ENCODE data around the gene DCC. TPM values are rescaled to one million over a fixed set of nuclear protein-coding genes. Genes with fewer than 3 reads are reported as not detected.

The DCC gene
- total RNA-seq, 1 donor from 2014 or later, result not detected

GRCh38 chr18:52670896-52671295, 330.9 kb downstream of the DCC start:
- no peak overlapping the region for H3K27ac Mint-ChIP-seq (ENCODE audit: unreplicated experiment)
- H3K27me3 Mint-ChIP-seq (ENCODE audit: low read depth), result no peaks in the 10 kb centered on the region
- TF ChIP-seq CTCF (IDR thresholded peaks at IDR 0.05), result peak; percentile 58
- DNase-seq (ENCODE audit: low spot score), result no peak
- no peaks in the 10 kb centered on the region for H3K36me3 Mint-ChIP-seq (ENCODE audit: low read depth)
- no peak overlapping the region for H3K4me3 Mint-ChIP-seq (ENCODE audit: unreplicated experiment)
- peaks cover 2% of the 10 kb centered on the region for H3K9me3 Mint-ChIP-seq (ENCODE audit: low read depth)
- H3K4me1 Mint-ChIP-seq (ENCODE audit: low read depth), result no peaks in the 10 kb centered on the region

GRCh38 chr18:52678034-52678433, 338.0 kb downstream of the DCC start:
- H3K4me1 Mint-ChIP-seq (ENCODE audit: low read depth), result no peaks in the 10 kb centered on the region
- H3K27ac Mint-ChIP-seq (ENCODE audit: unreplicated experiment), result no peak overlapping the region
- no peak for TF ChIP-seq CTCF (IDR thresholded peaks at IDR 0.05)
- no peaks in the 10 kb centered on the region for H3K36me3 Mint-ChIP-seq (ENCODE audit: low read depth)
- H3K27me3 Mint-ChIP-seq (ENCODE audit: low read depth), result no peaks in the 10 kb centered on the region
- no peak overlapping the region for H3K4me3 Mint-ChIP-seq (ENCODE audit: unreplicated experiment)
- no peak for DNase-seq (ENCODE audit: low spot score)
- no peaks in the 10 kb centered on the region for H3K9me3 Mint-ChIP-seq (ENCODE audit: low read depth)

GRCh38 chr18:52678551-52678950, 338.6 kb downstream of the DCC start:
- Mint-ChIP-seq H3K4me3 (ENCODE audit: unreplicated experiment) (no peak overlapping the region), H3K27ac (ENCODE audit: unreplicated experiment) (no peak overlapping the region), H3K4me1 (ENCODE audit: low read depth) (no peaks in the 10 kb centered on the region), H3K36me3 (ENCODE audit: low read depth) (no peaks in the 10 kb centered on the region), H3K9me3 (ENCODE audit: low read depth) (no peaks in the 10 kb centered on the region), H3K27me3 (ENCODE audit: low read depth) (no peaks in the 10 kb centered on the region)
- no peak for DNase-seq (ENCODE audit: low spot score)
- TF ChIP-seq CTCF (IDR thresholded peaks at IDR 0.05), result no peak

DNA sequence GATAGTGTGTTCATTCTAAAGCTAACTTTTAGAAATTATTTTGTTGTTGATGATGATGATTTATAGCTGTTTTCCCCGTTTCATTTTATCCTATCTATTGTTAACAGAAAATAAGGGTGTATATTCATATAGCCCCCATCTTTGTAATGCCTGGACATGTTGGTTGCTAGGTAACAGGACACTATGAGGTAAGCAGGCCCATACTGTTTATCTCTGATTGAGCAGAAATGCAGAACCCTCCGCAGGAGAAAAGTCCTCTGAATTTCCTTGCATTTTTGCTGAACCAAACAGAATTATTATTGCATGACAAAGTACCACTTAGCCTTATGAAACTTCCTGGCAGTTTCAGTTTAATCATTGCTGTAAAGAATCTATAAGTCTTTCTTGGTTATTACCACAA, 339.4 kb downstream of the DCC start:
- H3K4me1 Mint-ChIP-seq (ENCODE audit: low read depth), result no peaks in the 10 kb centered on the region
- H3K27ac Mint-ChIP-seq (ENCODE audit: unreplicated experiment), result no peak overlapping the region
- no peak overlapping the region for H3K4me3 Mint-ChIP-seq (ENCODE audit: unreplicated experiment)
- no peaks in the 10 kb centered on the region for H3K27me3 Mint-ChIP-seq (ENCODE audit: low read depth)
- DNase-seq (ENCODE audit: low spot score), result no peak
- no peaks in the 10 kb centered on the region for H3K9me3 Mint-ChIP-seq (ENCODE audit: low read depth)
- no peaks in the 10 kb centered on the region for H3K36me3 Mint-ChIP-seq (ENCODE audit: low read depth)
- TF ChIP-seq CTCF (IDR thresholded peaks at IDR 0.05), result no peak

DNA sequence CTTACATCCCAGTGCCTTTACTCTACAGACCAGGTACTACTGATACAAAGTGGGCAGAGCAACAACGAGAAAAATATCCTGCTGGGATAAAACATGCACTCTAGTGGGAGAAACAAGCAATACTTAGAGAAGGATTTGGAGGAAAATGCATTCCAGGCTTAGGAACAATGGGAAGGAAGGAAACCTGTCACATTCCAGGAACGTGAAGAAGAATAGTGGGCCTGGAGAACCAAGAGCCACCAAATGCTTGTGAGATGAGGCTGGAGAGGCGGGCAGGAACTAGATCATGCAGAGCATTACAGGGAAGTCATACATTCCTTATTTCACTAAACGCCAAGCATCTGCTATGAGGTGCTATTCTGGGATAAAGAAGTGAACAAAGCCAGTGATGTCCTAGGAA, 342.3 kb downstream of the DCC start:
- Mint-ChIP-seq H3K27ac (ENCODE audit: unreplicated experiment) (no peak overlapping the region), H3K9me3 (ENCODE audit: low read depth) (peaks cover 3% of the 10 kb centered on the region), H3K36me3 (ENCODE audit: low read depth) (no peaks in the 10 kb centered on the region), H3K4me3 (ENCODE audit: unreplicated experiment) (no peak overlapping the region), H3K4me1 (ENCODE audit: low read depth) (no peaks in the 10 kb centered on the region), H3K27me3 (ENCODE audit: low read depth) (no peaks in the 10 kb centered on the region)
- no peak for DNase-seq (ENCODE audit: low spot score)
- no peak for TF ChIP-seq CTCF (IDR thresholded peaks at IDR 0.05)

Data from chondrocyte (in vitro differentiated cells).